Activated naive CD4-positive, alpha-beta T cell (primary cell): Measurements from ENCODE around the gene ABCC4.

Source experiments
- DNase-seq, 4 experiments: peaks; one replicate each; lab custom pipeline; 2025; lab: John Stamatoyannopoulos, UW

Gene ABCC4

DNA sequence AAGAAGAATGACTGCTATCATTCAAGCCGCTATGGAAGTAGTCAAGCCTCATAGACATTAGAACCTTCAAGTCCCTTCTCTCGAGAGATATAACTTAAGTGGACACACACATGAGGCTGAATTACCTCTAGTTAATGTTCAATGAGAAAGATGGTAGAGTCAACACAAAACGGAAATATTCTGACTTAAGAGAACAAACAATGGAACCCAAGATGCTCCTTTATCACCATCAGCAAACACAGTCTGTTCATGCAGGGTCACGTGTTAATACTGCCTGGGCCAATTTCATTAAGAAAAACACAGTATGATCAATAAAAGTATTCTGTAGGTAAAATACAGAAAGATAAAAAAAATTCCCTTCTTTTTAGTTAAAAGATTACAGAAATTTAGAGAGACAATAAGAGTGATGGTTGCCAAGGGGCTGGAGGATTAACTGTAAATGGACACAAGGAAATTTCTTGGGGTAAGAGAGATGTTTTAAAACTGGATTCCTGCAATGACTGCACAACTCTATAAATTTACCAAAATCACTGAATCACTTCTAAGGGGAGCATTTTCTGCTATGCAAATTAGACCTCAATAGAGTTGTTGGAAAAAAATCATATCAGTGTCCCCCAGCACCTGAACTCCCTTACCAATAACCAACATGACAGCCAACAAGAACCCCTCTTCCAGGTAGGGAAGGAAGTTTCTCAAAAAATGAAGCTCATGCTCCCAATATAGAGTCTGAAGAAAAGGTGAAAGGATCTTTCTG lies 256.6 kb downstream of the ABCC4 start:
- DNase-seq: no peak

DNA sequence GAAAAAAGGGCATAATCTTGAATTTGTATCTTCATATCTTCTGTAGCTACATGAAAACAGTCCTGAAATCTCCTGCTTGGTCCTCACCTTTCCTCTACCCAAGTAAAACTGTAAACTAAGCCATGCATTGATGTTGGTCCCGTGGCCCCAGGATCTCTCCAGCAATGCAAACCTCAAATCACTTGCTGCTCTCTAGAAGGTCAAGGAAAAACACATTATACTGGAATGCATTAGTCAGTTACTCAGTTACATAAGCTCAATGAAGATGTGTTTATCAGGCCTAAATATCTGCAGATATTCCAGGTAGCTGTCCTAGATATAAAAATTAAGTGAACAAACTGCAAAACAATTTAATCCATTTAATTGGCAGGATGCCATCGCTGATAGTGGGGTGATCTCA lies 261.8 kb downstream of the ABCC4 start:
- no peak for DNase-seq

DNA sequence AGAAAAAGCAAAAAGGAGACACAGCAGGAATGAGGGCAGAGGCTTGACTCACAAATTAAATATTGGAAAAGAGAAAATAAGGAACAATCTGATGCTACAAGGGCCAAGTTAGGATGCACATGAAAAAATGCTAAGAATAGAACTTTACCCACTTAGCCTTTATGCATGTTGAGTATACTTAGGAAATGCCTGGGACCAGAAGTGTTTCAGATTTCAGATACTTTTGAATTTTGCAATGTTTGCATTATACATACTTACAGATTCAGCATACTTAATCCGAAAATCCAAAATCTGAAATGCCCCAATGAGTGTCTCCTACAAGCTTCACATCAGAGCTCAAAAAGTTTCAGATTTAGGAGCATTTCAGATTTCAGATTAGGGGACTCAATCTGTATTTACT lies 262.3 kb downstream of the ABCC4 start:
- no peak for DNase-seq

DNA sequence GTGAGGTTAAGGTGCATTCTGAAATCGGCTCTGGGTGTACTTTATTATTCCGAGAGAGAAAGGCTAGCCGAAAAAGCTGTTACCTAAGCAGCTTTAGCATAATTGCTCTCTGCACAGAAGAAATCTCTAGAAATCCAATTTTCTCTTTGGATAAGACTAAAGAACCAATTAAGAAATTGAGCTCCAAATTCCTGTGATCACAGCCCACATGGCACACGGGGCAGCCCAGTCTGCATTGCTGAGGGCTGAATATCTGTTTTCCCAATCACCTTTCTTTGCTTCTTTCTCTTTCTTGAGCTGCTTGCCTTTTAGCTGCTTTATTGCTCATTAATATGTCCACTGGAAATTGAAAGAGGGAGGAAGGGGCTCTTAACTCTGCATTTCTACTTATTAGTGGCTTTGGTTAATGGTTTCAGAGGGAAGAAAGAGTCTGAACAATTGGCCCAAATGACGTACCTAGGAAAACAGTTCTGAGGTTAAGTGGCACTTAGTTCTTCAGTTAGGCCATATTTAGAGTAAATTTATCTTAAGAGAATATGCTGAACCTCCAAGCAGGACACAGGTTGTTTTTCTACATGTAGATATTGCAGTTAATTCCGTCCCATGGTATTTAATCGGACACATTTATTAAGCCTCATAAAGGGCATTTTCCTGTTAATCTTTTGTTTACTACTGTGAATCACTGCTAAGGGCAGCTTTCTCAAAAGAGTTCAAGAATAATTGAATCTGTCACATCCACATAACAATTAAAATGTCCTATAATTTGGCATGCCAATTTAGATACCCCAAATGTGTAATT lies 265.7 kb downstream of the ABCC4 start:
- no peak for DNase-seq

DNA sequence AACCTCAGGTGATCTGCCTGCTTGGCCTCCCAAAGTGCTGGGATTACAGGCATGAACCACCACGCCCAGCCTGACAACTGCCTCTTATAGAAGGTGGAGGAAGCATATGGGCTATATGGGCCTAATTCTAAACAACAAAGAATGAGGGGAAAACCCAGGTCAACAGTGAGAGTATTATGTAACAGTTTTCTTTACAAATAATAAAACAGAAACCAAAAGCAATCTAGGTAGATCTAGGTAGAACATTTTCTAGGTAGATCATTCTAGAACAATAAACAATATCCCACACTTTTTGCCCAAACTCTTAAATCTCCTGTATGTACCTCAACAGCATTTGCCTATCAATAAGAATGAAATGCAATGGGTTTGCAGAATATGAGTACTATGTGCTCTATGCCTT lies 267.4 kb downstream of the ABCC4 start:
- DNase-seq: no peak

DNA sequence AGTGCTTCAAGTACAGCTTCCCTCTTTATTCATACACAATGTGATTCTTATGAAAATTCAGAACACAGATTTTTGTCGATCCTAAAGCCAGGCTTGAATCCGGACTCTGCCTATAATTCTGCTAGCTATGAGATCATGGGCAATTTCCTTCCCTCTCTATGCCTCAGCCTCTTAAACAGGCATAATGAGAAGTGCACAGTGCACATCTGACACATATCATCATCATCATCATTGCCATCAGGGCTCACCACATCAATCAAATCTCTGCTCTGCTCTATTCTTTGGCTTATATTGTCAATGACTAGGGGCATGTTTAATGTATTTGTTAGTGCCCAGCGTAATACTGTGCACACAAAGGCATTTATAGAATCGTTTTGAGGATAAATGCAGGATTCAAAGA lies 269.1 kb downstream of the ABCC4 start:
- no peak for DNase-seq

DNA sequence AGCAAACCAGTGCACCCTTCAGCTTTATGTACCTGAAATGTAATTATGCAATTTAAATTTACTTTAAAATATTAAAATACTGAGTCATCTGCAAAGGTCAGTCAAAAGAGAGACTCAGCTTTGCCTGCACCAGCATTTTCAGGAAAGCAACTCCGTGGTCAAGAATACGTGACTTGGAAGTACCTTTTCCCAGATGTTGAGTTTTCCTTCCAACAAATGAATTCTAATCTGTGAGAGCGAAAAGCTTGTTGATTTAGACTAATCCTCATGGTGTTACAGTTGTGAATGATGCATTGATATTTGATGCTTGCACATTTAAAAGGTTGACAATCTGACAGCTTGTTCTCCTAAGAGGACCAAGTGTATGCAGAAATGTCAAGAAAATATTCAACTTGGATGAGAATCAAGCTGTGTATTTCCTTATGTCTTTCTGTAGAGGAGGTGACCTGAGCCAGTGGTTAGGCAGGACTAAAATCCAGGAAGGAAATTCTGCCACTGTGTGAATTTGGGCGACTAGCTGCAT lies 270.4 kb downstream of the ABCC4 start:
- DNase-seq: no peak

DNA sequence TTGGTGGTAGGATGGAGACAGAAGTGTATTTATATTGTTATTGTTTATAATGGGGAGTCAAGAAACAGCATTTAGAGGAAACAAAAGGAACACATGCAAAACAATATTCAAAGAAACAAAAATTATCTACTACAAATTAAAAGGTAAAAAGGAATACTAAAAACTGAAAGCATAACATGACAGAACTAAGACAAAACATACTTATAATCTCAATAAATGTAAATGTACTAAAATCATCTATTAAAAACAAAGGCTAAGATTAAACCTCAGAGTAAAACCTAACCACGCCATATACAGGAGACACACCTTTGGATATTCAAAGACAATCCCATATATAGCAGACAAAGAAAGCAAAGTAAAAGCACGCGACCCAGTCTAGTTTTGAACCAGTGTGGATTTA lies 273.6 kb downstream of the ABCC4 start:
- DNase-seq: no peak

DNA sequence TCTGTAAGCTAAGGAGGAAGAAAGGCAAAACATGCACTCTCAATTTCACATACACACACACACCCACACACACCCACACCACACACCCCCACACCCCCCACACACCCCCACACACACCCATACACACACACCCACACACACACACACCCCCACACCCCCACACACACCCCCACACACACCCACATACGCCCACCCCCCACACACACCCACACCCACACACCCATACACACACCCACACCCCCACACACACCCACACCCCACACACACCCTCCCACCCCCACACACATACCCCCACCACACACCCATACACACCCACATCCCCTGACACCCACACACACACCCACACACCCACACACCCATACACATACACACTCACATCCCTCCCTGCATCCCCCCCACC lies 276.1 kb downstream of the ABCC4 start:
- no peak for DNase-seq

DNA sequence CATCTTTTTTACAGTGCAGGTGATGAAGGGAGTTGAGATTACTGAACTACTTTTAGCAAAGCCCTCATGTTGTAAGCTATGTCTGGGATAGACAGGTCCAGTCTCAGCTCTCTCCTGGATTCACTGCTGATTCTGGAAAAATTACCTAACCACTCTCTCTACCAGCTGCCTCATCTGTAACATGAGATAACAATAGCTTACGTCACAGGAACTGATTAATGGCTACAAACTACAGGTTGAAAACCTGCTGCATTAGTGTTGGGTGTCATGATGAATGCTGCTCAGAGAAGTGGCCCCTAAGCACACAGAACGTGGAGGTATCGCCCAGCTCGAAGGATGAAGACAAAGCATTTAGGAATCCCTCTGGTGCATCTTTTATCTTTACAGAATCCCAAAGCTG lies 277.8 kb downstream of the ABCC4 start:
- DNase-seq: no peak

DNA sequence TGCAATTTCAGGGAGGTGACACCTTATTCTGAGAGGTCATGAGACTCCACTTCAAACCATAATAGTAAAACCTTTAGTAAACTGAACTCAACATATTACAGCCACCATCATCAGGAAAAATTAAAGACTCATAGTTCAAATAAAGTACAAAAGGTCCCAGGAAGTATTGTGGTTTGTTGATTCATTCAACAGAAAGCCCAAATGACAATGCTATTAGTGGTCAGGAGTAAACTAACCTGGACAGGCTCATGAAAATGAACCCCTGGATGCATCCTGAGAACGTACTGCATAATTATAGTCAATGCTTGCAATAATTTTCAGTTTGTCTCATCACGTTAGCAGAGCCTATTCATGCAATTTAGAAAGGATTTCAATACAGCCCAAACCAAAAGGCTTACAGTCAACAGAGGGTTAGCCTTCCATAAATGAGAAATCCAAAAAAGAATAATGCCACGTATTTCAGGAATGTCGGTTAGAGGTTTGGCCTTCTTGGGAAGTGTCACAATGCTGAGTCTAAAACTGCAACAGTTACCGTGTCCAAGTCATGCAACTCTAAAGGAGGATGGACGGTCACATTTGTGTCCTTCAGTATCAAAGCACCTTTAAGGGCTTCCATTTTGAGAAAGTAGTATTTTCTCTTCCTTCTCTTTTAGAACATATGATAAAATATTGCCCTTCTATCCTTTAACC lies 280.8 kb downstream of the ABCC4 start:
- DNase-seq: no peak

DNA sequence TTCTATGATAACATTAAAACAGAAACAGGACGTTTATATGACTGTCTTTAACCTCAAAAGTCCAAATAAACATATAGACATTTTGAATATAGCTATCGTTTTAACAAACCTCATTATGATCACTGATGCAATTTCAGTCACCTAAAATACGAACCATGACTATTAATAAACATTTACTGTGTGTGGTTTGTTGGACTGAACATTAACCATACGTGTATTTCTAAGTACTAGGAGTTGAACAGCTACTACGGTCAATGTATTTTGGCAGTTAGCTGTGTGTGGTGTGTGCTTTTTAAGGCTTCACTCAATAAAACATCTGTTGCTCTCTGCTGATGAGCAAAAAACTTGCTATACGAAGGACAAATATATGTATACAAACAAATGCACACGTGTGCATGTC lies 281.4 kb downstream of the ABCC4 start:
- no peak for DNase-seq

DNA sequence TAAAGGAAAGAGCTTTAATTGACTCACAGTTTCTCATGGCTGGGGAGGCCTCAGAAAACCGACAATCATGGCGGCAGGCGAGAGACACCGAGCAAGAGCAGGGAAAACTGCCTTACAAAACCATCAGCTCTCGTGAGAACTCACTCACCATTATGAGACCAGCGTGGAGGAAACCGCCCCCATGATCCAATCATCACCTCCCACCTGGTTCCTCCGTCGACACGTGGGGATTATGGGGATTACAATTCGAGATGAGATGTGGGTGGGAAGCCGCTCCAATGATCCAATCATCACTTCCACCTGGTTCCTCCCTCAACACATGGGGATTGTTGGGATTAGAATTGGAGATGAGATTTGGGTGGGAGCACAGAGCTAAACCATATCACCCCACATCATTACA lies 293.9 kb downstream of the ABCC4 start:
- no peak for DNase-seq

DNA sequence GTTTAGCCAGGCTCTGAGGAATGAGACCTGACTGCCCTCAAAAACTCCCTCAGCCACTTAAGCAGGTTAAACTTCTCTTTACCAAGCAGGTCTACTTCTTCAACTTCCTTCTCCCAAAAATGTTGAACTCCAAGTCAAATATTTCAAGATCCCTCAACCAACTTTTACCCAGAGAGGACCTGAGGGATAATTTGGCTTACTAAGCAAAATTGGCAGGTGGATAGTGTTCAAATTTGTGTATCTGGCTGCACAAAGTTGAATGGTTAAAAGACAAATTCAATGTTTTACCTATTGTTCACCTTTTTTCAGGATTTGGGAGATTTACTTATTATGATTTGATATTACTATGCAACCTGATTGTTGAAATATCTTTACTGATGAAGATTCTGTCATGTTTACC lies 296.0 kb downstream of the ABCC4 start:
- DNase-seq: no peak

DNA sequence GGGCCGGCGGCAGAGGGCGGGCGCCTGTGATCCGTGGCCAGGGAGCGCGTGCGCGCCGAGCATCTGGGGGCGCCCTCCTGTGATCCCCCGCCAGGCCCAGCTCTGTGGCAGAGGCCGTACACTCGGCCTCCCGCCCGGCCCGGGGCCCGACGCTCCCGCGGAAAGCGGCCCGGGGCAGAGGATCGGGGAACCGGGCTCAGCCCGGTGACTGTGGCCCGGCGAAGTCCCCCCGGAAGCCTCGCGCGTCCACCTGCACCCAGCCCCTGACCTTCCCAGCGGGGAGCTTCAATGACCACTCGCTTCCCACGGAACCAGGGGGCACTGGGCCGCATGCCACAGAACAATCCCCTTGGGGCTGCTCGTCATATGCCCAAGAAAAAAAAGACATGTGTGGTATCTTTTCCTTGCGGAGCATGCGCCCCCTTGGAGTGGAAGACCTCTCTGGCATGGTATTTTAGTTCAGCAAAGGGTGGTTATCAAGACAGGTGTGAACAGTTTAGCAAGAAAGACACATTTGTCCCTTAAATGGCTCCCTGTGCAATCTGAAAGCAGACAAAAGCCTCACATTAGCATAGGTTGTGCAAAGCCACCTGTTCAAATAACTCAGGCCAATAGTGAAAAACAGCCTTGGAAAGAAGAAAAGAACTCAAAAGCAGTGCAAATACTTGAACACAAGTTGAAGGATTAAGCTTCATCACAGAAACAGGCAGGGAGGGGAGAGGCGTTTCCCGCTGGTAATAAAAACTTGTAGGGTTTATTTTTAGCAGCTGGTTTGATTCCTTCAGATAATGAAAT lies 298.0 kb downstream of the ABCC4 start:
- DNase-seq: no peak

DNA sequence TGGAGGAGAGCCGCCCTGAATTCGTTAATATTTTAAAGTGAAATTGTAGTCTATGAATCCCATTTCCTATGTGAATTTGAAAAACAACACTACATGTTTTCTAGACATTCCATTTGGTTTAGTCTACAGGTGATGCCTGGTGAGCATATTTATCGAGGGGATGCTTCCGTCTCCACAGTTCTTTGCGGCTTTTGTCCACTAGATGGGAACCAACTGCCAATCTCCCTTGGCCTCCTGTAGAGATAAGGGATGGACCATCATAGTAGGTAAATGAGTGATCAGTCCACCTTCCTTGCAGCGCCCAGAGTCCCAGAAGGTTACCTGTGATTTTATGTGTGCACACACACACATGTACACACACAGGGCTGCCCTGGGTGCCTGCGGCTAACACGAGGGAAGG lies 299.1 kb downstream of the ABCC4 start:
- no peak for DNase-seq

DNA sequence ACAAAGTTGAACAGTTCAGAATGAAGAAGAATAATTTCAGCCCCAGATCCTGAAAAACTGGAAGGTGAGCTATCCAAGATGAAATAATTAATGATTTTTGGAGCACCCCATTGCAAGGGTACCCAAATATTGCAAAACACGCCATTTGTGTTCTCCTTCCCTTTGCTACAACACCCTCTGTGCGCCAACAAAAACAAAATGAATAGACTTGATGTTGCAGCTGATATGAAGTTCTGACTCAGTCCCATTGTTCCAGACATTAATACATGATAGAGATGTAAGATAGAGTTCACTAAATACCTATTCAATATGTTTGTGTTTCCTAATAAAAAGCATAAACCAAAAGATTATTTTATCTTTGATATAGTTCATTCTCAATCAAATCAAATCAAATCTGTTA lies 301.4 kb downstream of the ABCC4 start:
- DNase-seq: no peak

DNA sequence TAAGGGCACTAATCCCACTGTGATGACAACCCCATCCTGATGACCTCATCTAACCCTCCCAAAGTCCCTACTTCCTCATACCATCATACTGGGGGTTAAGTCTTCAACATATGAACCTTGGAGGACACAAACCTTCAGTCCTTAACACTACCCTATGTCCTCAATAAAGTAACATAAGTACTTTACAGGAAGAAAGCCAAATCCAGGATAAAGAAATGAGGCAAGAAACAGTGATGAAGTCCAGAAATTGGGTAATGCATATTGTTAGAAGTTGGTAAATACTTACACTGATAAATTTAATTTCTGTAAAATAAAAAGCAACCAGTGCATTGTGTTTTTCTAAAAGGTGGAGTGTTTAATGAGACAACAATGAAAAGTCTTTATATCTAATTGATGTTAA lies 304.1 kb downstream of the ABCC4 start:
- no peak for DNase-seq

DNA sequence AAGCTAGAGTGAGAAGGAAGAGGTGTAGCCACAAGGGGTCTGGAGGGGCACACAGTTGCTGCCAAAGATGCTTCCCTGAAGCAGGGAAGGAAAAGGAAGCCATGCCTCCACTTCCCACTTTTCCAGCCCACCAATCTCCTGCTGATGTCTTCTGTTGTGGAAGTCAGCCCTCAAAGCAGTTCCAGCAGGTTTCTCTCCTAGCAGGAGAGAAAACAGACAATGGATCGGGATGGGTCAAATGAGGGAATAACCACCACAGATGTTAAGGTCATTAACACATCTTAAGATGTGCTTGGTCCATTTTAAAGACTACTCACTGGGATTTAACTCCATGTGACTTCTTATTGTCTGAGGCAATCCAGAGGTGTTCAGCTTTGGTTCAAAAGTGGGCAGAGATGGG lies 304.8 kb downstream of the ABCC4 start:
- no peak for DNase-seq

DNA sequence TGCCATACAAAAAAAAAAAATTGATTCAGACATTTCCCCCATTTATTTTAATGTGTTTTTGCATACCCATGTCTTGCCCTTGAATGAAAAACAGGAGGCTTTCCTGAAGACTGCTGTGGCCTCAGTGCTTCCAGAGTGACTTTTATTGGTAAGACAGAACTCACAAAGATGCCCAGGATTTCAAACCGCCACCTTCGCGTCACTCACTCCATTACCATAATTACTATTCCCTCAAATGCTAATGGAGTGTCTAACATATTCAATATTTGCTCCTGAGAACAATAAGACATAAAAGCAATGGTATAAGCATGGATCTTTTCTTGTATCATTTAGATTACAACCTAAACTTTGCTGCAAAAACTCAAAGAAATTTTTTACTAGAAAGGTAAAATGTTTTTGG lies 306.7 kb downstream of the ABCC4 start:
- DNase-seq: no peak

DNA sequence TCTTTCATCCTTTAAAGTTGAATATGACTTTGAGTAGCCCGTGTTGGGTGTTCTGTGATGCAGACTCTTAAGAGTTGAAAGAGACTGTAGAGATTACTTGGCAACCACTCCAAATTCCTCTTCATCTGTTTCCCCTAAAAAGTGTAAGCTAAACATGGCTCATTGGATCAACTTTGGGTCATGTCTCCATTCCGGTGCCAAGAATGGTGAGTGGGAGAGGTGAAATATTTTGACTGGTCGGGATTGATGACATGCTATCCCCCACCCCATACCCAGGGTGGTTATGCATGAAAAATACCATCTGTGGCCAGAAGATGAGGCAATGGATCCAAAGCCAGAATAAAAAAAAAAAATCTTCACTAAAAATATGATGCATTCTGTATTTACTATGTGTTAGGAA lies 307.6 kb downstream of the ABCC4 start:
- no peak for DNase-seq
